HCT116 (cell line): ENCODE measurements around the gene PAPOLB. TPM values are rescaled to one million over a fixed set of nuclear protein-coding genes. Genes with fewer than 3 reads are reported as not detected.

Experiments used
- ATAC-seq: fragments of 200-7000 bp; cut with Tn5 transposase; 2 replicates; pipeline ENCODE4 v1.9.1; 2020; ENCODE audit warnings: mild to moderate bottlenecking, moderate library complexity
- BruUV-seq: library from RNA; stranded (reverse); fragments of 400-500 nt; replicated peaks from 2 replicates; lab custom pipeline; 2021; lab: Mats Ljungman, UMichigan
- CTCF ChIA-PET: fragments of 300-600 bp; sonication (Branson Sonifier 250); formaldehyde crosslinking; loops from one replicate; lab custom pipeline; 2021; ENCODE audit warnings: antibody characterized with exemption; lab: Charles Lee
- POLR2A ChIA-PET: fragments of 300-600, 350-600 bp; sonication (Branson Sonifier 250); formaldehyde crosslinking; loops from one replicate; lab custom pipeline; 2021; ENCODE audit warnings: antibody characterized with exemption; lab: Charles Lee
- RAD21 ChIA-PET, 2 experiments: fragments of 300-600 bp; sonication (Branson Sonifier 250); formaldehyde crosslinking; loops; one replicate each; lab custom pipeline; 2023; ENCODE audit warnings: low total read pairs in 2 of 2; ENCODE audit not compliant: uncharacterized antibody in 2 of 2, unreplicated experiment in 2 of 2, low non-redundant PET in 1 of 2; lab: Charles Lee
- DNase-seq: peaks from one replicate; pipeline ENCODE4 v3.0.0-alpha.2; 2010; ENCODE audit warnings: low read depth, low spot score
- H2AFZ ChIP-seq: fragments of 200-600 bp; shearing (Covaris generic), sonication (generic); 2 replicates; pipeline ENCODE4 v1.6.1; 2017; ENCODE audit warnings: low read depth, mixed run types, mixed read lengths, antibody characterized with exemption, low read length; ENCODE audit not compliant: poor library complexity, severe bottlenecking
- H3K27ac ChIP-seq: 2 replicates; pipeline ENCODE4 v1.5.1; 2012; ENCODE audit warnings: low read depth, low read length
- H3K27me3 ChIP-seq: fragments of 200-600 bp; sonication (generic); 2 replicates; pipeline ENCODE4 v1.6.1; 2016; ENCODE audit warnings: mixed run types, low read length, mixed read lengths; ENCODE audit not compliant: insufficient read depth
- H3K36me3 ChIP-seq, 2 experiments: fragments of 200-500 bp in 1 of 2; fragments of 200-600 bp in 1 of 2; sonication (Bioruptor generic) in 1 of 2; sonication (generic) in 1 of 2; 2 replicates each; pipeline versions ENCODE4 v1.5.1 to v1.6.1; 2014 to 2016; ENCODE audit warnings: low read length in 2 of 2, inconsistent platforms in 1 of 2, mixed read lengths in 1 of 2, mixed run types in 1 of 2; ENCODE audit not compliant: insufficient read depth in 2 of 2, control insufficient read depth in 1 of 2
- H3K4me1 ChIP-seq, 2 experiments: fragments of 200-600 bp in 1 of 2; sonication (generic) in 1 of 2; 2 replicates each; pipeline versions ENCODE4 v1.5.1 to v1.6.1; 2012 to 2017; ENCODE audit warnings: low read length in 2 of 2, inconsistent platforms in 1 of 2, mild to moderate bottlenecking in 1 of 2, mixed read lengths in 1 of 2, mixed run types in 1 of 2, moderate library complexity in 1 of 2; ENCODE audit not compliant: insufficient read depth in 2 of 2, control insufficient read depth in 1 of 2
- H3K4me2 ChIP-seq: fragments of 200-600 bp; sonication (generic); 2 replicates; pipeline ENCODE4 v1.6.1; 2017; ENCODE audit warnings: mixed run types, low read length, mixed read lengths
- H3K4me3 ChIP-seq, 2 experiments: fragments of 200-600 bp in 1 of 2; sonication (generic) in 1 of 2; replicated peaks in 1 of 2; 2 replicates each; pipeline ENCODE4 v1.5.1; 2011 to 2016; ENCODE audit warnings: low read length in 2 of 2, control low read depth in 1 of 2, low read depth in 1 of 2, mild to moderate bottlenecking in 1 of 2, mixed read lengths in 1 of 2, mixed run types in 1 of 2
- H3K79me2 ChIP-seq: fragments of 200-600 bp; sonication (generic); 2 replicates; pipeline ENCODE4 v1.6.1; 2017; ENCODE audit warnings: mild to moderate bottlenecking, mixed run types, low read length, moderate library complexity, mixed read lengths; ENCODE audit not compliant: insufficient read depth
- H3K9ac ChIP-seq: fragments of 200-600 bp; sonication (generic); 2 replicates; pipeline ENCODE4 v1.6.1; 2016; ENCODE audit warnings: low read length, mixed read lengths
- H3K9me2 ChIP-seq: fragments of 200-600 bp; sonication (generic), shearing (Covaris generic); 2 replicates; pipeline ENCODE4 v1.6.1; 2017; ENCODE audit warnings: mixed run types, mild to moderate bottlenecking, moderate library complexity; ENCODE audit not compliant: insufficient read depth
- H3K9me3 ChIP-seq, 2 experiments: fragments of 200-500 bp in 1 of 2; fragments of 200-600 bp in 1 of 2; sonication (Bioruptor generic) in 1 of 2; sonication (generic) in 1 of 2; 2 replicates each; pipeline ENCODE4 v1.6.1; 2014 to 2017; ENCODE audit warnings: low read length in 2 of 2, mixed read lengths in 2 of 2, inconsistent platforms in 1 of 2, low read depth in 1 of 2, mild to moderate bottlenecking in 1 of 2, mixed run types in 1 of 2, moderate library complexity in 1 of 2; ENCODE audit not compliant: control insufficient read depth in 1 of 2, insufficient read depth in 1 of 2
- H4K20me1 ChIP-seq: fragments of 200-600 bp; sonication (generic), shearing (Covaris generic); 2 replicates; pipeline ENCODE4 v1.6.1; 2017; ENCODE audit warnings: mixed run types, mild to moderate bottlenecking, moderate library complexity; ENCODE audit not compliant: insufficient read depth
- ATF3 ChIP-seq: IDR thresholded peaks from 2 replicates; pipeline ENCODE4 v1.6.1; 2012
- CBX3 ChIP-seq: IDR thresholded peaks from 2 replicates; pipeline ENCODE4 v1.6.1; 2012; ENCODE audit warnings: low read depth
- CEBPB ChIP-seq: IDR thresholded peaks from 2 replicates; pipeline ENCODE4 v1.6.1; 2012; ENCODE audit warnings: low read depth
- CTCF ChIP-seq, 3 experiments: fragments of 200-600 bp in 1 of 3; sonication (generic) in 1 of 3; IDR thresholded peaks in 2 of 3; conservative IDR thresholded peaks in 1 of 3; 2 replicates each; pipeline ENCODE4 v1.5.1; 2012 to 2017; ENCODE audit warnings: low read depth in 2 of 3, low read length in 2 of 3, antibody characterized with exemption in 1 of 3, borderline replicate concordance in 1 of 3, control low read depth in 1 of 3, mild to moderate bottlenecking in 1 of 3, mixed read lengths in 1 of 3, mixed run types in 1 of 3, moderate library complexity in 1 of 3; ENCODE audit not compliant: insufficient read depth in 1 of 3
- EGR1 ChIP-seq: IDR thresholded peaks from 2 replicates; pipeline ENCODE4 v1.6.1; 2012; ENCODE audit warnings: low read depth
- ELF1 ChIP-seq: IDR thresholded peaks from 2 replicates; pipeline ENCODE4 v1.6.1; 2012; ENCODE audit warnings: low read depth, borderline replicate concordance
- EZH2phosphoT487 ChIP-seq: fragments of 200-600 bp; IDR thresholded peaks from 2 replicates; pipeline ENCODE4 v1.6.1; 2018; ENCODE audit warnings: antibody characterized with exemption, borderline replicate concordance
- MAX ChIP-seq: IDR thresholded peaks from 2 replicates; pipeline ENCODE4 v1.6.1; 2012
- RAD21 ChIP-seq: IDR thresholded peaks from 2 replicates; pipeline ENCODE4 v1.6.1; 2012; ENCODE audit warnings: low read depth, mild to moderate bottlenecking
- SIN3A ChIP-seq: IDR thresholded peaks from 2 replicates; pipeline ENCODE4 v1.6.1; 2012; ENCODE audit warnings: low read depth
- SP1 ChIP-seq: IDR thresholded peaks from 2 replicates; pipeline ENCODE4 v1.6.1; 2012; ENCODE audit warnings: low read depth
- SRF ChIP-seq: IDR thresholded peaks from 2 replicates; pipeline ENCODE4 v1.6.1; 2012; ENCODE audit warnings: low read depth
- TCF7L2 ChIP-seq: IDR thresholded peaks from 2 replicates; pipeline ENCODE4 v1.7.0; 2011; ENCODE audit warnings: borderline replicate concordance, inconsistent platforms; ENCODE audit not compliant: insufficient read depth, insufficient read length; ENCODE audit errors: extremely low read depth
- YY1 ChIP-seq: IDR thresholded peaks from 2 replicates; pipeline ENCODE4 v1.6.1; 2011; ENCODE audit warnings: low read length, low read depth, moderate library complexity, mild to moderate bottlenecking; ENCODE audit not compliant: insufficient replicate concordance; ENCODE audit errors: extremely low read depth
- ZBTB33 ChIP-seq: IDR thresholded peaks from 2 replicates; pipeline ENCODE4 v1.6.1; 2011; ENCODE audit warnings: mild to moderate bottlenecking, low read length, moderate library complexity; ENCODE audit not compliant: insufficient replicate concordance; ENCODE audit errors: extremely low read depth
- ZFX ChIP-seq: fragments of 450-650 bp; IDR thresholded peaks from 2 replicates; pipeline ENCODE4 v1.6.1; 2017
- ZNF274 ChIP-seq: fragments of 200-500 bp; sonication (Bioruptor generic); IDR thresholded peaks from 2 replicates; pipeline ENCODE4 v1.6.1; 2014; ENCODE audit warnings: mild to moderate bottlenecking, low read depth, low read length, inconsistent platforms
- intact Hi-C: fragments of 100-400 bp; cut with micrococcal nuclease; formaldehyde crosslinking; loops from 2 replicates; pipeline ENCODE4 v1.10.0; 2022
- total RNA-seq: library from RNA; stranded (reverse); gene quantifications from one replicate; pipeline ENCODE4 v1.2.1, GENCODE V29; 2021; ENCODE audit not compliant: unreplicated experiment

PAPOLB gene
- total RNA-seq, 1 experiment from 2014 or later: 0.20 TPM

DNA sequence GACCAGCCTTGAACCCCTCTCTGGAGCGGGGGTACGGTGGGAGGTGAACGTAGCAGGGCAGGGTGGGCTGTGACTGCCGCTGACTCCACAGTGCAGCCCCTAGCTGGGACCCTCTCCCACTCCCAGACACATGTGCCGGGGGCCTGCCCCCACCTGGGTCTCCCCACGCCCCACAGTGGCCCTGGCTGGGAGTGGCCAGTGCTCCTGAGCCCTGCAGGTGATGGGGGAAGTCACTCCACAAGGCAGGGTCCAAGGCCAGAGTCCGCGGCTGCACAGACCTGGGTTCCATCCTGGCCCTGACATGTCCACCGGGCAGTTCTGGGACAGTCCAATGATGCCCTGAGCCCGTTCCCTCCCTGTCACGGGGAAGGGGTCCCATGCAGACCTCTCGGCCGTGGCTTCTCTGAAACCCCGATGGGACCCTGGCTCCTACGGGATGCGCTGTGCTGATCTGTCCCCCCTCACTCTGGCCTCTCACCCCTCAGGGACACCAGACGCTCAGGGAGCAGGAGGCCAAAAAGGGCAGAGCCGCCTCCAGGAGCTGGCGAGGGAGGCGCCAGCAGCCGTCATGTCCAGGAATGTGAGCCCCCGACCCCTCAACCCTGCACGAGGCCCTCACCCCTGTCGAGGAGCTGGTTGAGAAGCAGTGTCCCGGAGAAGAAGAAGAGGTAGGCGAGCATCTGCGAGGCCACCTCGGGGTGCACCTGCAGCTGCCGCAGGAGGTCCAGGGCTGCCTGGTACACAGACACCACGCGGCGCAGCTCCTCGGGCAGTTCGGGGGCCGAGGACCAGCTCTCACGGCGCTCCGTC is 46.0 kb downstream of the PAPOLB start:
- H3K27ac ChIP-seq: no peak overlapping the region
- no peak overlapping the region for H3K4me2 ChIP-seq
- no peak for DNase-seq
- ChIA-PET CTCF (interaction anchor here (0.9 kb wide), 1 partner anchor 68 kb away, joined by 3 read pairs; the partner anchor contains the start of gene RADIL), RAD21 (no interaction called here), POLR2A (no interaction called here)
- H4K20me1 ChIP-seq: no peaks in the 10 kb centered on the region
- no peaks in the 10 kb centered on the region for H3K36me3 ChIP-seq
- no peaks in the 10 kb centered on the region for H3K79me2 ChIP-seq
- no peaks in the 10 kb centered on the region for H3K4me1 ChIP-seq
- no peak overlapping the region for H3K4me3 ChIP-seq
- H3K27me3 ChIP-seq: no peaks in the 10 kb centered on the region
- H2AFZ ChIP-seq: no peak overlapping the region
- no TSS peak for BruUV-seq
- TF ChIP-seq ATF3 (no peak), ELF1 (no peak), ZFX (no peak), TCF7L2 (no peak), ZBTB33 (no peak), SP1 (no peak), YY1 (no peak), CTCF (IDR thresholded peaks at IDR 0.05 in 2 of 3, conservative IDR thresholded peaks at IDR 0.05 in 1 of 3; ENCODE audit: borderline replicate concordance in 1 of 3, insufficient read depth in 1 of 3, low read depth in 2 of 3, low read length in 2 of 3) (no peak), CBX3 (no peak), CEBPB (no peak), RAD21 (no peak), MAX (no peak), EGR1 (no peak), EZH2phosphoT487 (no peak), ZNF274 (no peak), SRF (no peak), SIN3A (no peak)
- intact Hi-C loops: no loop called here
- ATAC-seq: no peak
- no peak overlapping the region for H3K9ac ChIP-seq
- H3K9me3 ChIP-seq: no peaks in the 10 kb centered on the region
- no peaks in the 10 kb centered on the region for H3K9me2 ChIP-seq
